ENCODE measurements around the gene SPACDR. TPM values are rescaled to one million over a fixed set of nuclear protein-coding genes. Genes with fewer than 3 reads are reported as not detected.

The SPACDR gene
- total RNA-seq, 1 donor from 2014 or later = 0.88 TPM

DNA sequence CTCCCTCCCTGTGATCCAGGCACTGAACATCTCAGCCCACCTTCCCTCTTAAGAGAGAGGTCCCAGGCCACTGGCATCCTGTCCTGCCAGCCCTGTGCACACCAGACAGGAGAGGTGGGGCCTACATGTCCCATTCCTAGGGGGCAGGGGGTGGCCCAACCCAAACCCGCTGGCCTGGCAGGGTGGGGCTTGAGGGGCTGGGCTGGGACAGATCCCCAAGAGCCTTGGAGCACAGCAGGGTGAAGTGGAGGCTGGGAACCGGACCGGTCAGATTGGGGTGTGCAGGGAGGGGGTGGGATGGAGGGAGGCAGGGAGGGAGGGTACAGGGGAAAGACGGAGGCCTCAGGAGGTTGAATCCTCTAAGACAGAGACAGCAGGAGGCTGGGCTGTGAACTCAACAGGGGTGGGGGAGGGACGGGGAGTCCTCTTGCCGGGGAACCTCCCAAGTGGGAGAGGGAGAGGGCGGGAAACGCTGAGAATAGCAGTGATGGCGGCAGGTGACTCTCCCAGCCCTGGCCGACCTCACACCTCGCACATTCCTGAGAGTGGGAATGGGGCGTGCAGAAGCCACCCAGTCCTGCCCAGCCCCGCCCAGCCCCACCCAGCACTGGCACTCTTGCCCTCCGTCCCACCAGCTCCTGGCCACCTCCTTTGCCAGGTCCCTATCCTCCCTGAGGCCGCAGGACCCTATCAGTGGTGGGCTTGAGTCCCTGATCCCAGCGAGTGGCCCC lies 8.2 kb upstream of the SPACDR start:
- H3K9me3 ChIP-seq (replicated peaks) = no peaks in the 10 kb centered on the region
- H3K27ac ChIP-seq (replicated peaks) = peak overlapping the region; percentile 97
- peak overlapping the region; percentile 42 for H3K4me3 ChIP-seq

DNA sequence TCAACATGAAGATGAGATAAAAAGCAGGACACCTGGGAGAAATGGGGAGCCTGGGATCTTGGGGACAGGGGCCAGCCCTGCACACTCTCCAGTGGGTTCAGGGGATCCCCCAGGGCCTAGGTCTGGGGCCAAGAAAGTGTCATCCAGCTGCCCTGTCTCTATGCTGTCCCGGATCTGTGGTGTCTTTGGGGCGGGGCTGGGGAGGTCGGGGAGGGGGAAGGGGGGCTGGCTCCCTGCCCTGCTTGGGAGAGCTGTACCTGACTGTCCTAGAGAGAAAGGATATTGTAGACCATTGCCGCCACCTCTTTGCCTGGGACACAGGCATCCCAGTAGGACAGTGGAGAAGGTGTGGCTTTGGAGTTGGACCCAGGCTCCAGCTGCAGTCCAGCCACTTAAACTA lies 7.0 kb upstream of the SPACDR start:
- Histone ChIP-seq H3K27ac (replicated peaks) (peak overlapping the region; percentile 97), H3K4me3 (no peak overlapping the region), H3K4me1 (peaks cover 95% of the 10 kb centered on the region), H3K9me3 (replicated peaks) (no peaks in the 10 kb centered on the region), H3K27me3 (ENCODE audit: low read depth) (no peaks in the 10 kb centered on the region), H3K36me3 (peaks cover 37% of the 10 kb centered on the region)
- DNase-seq = no peak
- intact Hi-C loops (cut with micrococcal nuclease) = loop anchor here (10.0 kb wide), 1 partner anchor 74 kb away; no protein-coding TSS in a partner anchor
- TF ChIP-seq, protein P1, sequence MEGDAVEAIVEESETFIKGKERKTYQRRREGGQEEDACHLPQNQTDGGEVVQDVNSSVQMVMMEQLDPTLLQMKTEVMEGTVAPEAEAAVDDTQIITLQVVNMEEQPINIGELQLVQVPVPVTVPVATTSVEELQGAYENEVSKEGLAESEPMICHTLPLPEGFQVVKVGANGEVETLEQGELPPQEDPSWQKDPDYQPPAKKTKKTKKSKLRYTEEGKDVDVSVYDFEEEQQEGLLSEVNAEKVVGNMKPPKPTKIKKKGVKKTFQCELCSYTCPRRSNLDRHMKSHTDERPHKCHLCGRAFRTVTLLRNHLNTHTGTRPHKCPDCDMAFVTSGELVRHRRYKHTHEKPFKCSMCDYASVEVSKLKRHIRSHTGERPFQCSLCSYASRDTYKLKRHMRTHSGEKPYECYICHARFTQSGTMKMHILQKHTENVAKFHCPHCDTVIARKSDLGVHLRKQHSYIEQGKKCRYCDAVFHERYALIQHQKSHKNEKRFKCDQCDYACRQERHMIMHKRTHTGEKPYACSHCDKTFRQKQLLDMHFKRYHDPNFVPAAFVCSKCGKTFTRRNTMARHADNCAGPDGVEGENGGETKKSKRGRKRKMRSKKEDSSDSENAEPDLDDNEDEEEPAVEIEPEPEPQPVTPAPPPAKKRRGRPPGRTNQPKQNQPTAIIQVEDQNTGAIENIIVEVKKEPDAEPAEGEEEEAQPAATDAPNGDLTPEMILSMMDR (IDR thresholded peaks at IDR 0.05; ENCODE audit: borderline replicate concordance) = no peak

More for the DNA sequence above, 8.2 kb upstream of the SPACDR start:
- no peaks in the 10 kb centered on the region for H3K27me3 ChIP-seq (ENCODE audit: low read depth)
- H3K4me1 ChIP-seq = peaks cover 95% of the 10 kb centered on the region
- no peak for DNase-seq
- H3K36me3 ChIP-seq = peaks cover 37% of the 10 kb centered on the region
- intact Hi-C loops (cut with micrococcal nuclease) = loop anchor here (10.0 kb wide), 1 partner anchor 73 kb away; no protein-coding TSS in a partner anchor
- TF ChIP-seq, protein P1 (IDR thresholded peaks at IDR 0.05; ENCODE audit: borderline replicate concordance) = no peak

DNA sequence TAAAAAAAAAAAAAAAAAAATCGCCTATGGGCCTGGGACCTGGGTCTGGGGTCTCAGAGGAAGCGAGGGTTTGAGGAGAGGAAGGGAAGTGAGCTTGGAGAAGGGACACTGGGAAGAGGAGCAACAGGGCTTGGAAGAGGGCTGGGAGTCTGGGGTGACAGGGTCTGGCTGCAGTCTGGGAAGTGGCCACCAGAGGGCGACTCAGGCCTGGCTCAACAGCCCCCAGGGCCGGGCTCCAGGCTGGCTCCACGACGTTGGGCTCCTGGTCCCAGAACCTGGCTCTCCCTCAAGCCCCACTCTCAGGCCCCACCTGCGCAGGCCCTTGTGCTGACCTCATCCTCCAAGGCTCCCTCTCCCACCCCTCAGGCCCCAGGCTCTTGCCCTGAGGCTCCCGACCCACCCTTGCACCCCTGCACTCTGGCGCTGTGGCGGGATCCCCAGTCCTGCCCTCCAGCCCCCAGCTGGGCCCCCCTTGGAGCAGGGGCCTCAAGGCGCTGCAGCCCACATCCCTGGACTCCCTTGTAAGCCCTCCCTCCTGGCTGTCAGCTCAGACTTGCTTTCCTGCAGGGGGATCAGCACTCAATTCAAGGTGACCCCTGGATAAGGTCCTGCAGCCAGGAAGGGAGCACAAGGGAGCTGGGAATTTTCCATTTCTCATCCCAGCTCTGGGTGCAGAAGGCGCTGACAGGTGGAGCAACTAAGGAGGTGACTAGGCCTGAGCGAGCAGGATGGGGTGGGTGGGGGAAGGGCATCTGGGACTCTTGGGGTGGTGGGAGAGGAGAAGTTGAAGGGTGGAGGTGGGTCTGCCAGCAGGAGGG lies 5.4 kb upstream of the SPACDR start:
- H3K9me3 ChIP-seq (replicated peaks) = no peaks in the 10 kb centered on the region
- peaks cover 31% of the 10 kb centered on the region for H3K36me3 ChIP-seq
- no peak overlapping the region for H3K4me3 ChIP-seq
- no peaks in the 10 kb centered on the region for H3K27me3 ChIP-seq (ENCODE audit: low read depth)
- TF ChIP-seq, protein P1 (IDR thresholded peaks at IDR 0.05; ENCODE audit: borderline replicate concordance) = peak; percentile 96
- H3K4me1 ChIP-seq = peaks cover 91% of the 10 kb centered on the region
- peak overlapping the region; percentile 80 for H3K27ac ChIP-seq (replicated peaks)
- peak; percentile 89 for DNase-seq
- intact Hi-C loops (cut with micrococcal nuclease) = loop anchor here (5.0 to 10.0 kb wide), 2 partner anchors 75 to 258 kb away; no protein-coding TSS in a partner anchor

DNA sequence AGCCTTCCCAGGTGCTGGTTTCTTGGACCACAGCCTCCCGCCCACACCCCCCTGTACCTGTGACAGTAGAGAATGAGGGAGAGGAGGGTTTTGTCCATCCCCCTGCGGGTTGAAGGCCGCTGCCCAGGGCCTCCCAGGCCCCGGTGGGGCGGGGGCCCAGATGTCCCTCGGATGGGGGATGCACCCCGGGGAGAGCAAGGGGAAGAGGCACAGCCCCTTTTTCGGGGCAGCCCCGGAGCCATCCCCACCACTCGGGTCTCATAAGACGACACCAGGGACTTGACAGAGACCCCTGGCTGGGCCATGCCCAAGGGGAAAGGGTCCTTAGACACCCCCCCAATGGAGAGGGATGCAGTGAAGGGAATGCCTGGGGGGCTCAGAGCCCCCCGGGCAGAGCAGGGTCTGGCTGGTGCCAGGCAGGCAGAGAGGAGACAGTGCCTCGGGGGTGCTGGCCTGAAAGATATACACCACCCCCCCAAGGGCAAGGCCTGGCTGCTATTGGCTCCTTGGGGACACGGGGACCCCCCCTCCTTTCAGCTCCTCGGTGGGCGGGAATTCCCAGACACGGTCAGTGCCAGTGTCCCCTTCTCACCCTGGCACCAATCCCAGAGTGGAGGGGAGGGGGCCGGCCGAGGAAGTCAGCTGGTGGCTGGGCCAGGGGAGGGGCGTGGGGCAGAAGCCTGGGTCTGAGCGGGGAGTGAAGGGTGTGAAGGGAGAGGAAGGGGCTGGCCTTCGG lies 3.7 kb upstream of the SPACDR start:
- DNase-seq = no peak
- Histone ChIP-seq H3K27me3 (ENCODE audit: low read depth) (no peaks in the 10 kb centered on the region), H3K27ac (replicated peaks) (peak overlapping the region; percentile 80), H3K36me3 (peaks cover 20% of the 10 kb centered on the region), H3K9me3 (replicated peaks) (no peaks in the 10 kb centered on the region), H3K4me1 (peaks cover 75% of the 10 kb centered on the region), H3K4me3 (peak overlapping the region; percentile 12)
- TF ChIP-seq, protein P1 (IDR thresholded peaks at IDR 0.05; ENCODE audit: borderline replicate concordance) = no peak
- intact Hi-C loops (cut with micrococcal nuclease) = loop anchor here (5.0 kb wide), 1 partner anchor 259 kb away; no protein-coding TSS in a partner anchor

All from left ventricle myocardium inferior (tissue), 1 donor.